IMR-90 (cell line): ENCODE results near the gene OSTN. TPM values are rescaled to one million over a fixed set of nuclear protein-coding genes. Genes with fewer than 3 reads are reported as not detected.

ENCODE experiments used
- ATAC-seq: fragments of 200-7000 bp; cut with Tn5 transposase; 2 replicates; pipeline ENCODE4 v1.9.1; 2020; ENCODE audit warnings: low read depth, mild to moderate bottlenecking, moderate library complexity
- BruUV-seq: library from RNA; stranded (reverse); fragments of 400-500 nt; replicated peaks from 2 replicates; lab custom pipeline; 2021; lab: Mats Ljungman, UMichigan
- CTCF ChIA-PET: fragments of 300-600 bp; formaldehyde crosslinking; extraction: SDS; loops from one replicate; lab custom pipeline; 2021; ENCODE audit warnings: antibody characterized with exemption; lab: Yijun Ruan, JAX
- POLR2A ChIA-PET: fragments of 300-600 bp; sonication (Branson Sonifier 250); formaldehyde crosslinking; loops from one replicate; lab custom pipeline; 2022; ENCODE audit warnings: antibody characterized with exemption; ENCODE audit not compliant: unreplicated experiment; lab: Charles Lee
- DNase-seq: peaks from one replicate; pipeline ENCODE4 v3.0.0; 2013
- H2AFZ ChIP-seq: replicated peaks from 2 replicates; pipeline ENCODE3; 2013; ENCODE audit warnings: low read length, mild to moderate bottlenecking; ENCODE audit not compliant: poor library complexity
- H2AK5ac ChIP-seq: 2 replicates; pipeline ENCODE4 v1.6.1; 2013; ENCODE audit warnings: low read depth, low read length, inconsistent platforms
- H2AK9ac ChIP-seq: replicated peaks from 2 replicates; pipeline ENCODE3; 2013; ENCODE audit warnings: mild to moderate bottlenecking, low read depth, low read length, moderate library complexity; ENCODE audit not compliant: poor library complexity
- H2BK120ac ChIP-seq: 2 replicates; pipeline ENCODE4 v1.6.1; 2013; ENCODE audit warnings: low read depth, low read length, inconsistent platforms
- H2BK15ac ChIP-seq: 3 replicates; pipeline ENCODE4 v1.6.1; 2013; ENCODE audit warnings: low read depth, low read length, inconsistent platforms
- H2BK20ac ChIP-seq: 2 replicates; pipeline ENCODE4 v1.6.1; 2013; ENCODE audit warnings: low read depth, mild to moderate bottlenecking, inconsistent platforms, low read length, moderate library complexity
- H2BK5ac ChIP-seq: 2 replicates; pipeline ENCODE4 v1.6.1; 2013; ENCODE audit warnings: mild to moderate bottlenecking, low read depth, low read length, inconsistent platforms; ENCODE audit not compliant: poor library complexity, severe bottlenecking
- H3K14ac ChIP-seq: replicated peaks from 2 replicates; pipeline ENCODE4 v1.6.1; 2013; ENCODE audit warnings: low read depth, low read length, inconsistent platforms
- H3K18ac ChIP-seq: 2 replicates; pipeline ENCODE4 v1.6.1; 2013; ENCODE audit warnings: low read depth, low read length, control low read depth
- H3K23ac ChIP-seq: 2 replicates; pipeline ENCODE4 v1.6.1; 2013; ENCODE audit warnings: low read depth, low read length, inconsistent platforms
- H3K27ac ChIP-seq: 2 replicates; pipeline ENCODE4 v1.5.1; 2013; ENCODE audit warnings: mild to moderate bottlenecking, control low read depth, low read length; ENCODE audit not compliant: insufficient read depth
- H3K27me3 ChIP-seq: 2 replicates; pipeline ENCODE4 v1.6.1; 2013; ENCODE audit warnings: low read length; ENCODE audit not compliant: control insufficient read depth, insufficient read depth
- H3K36me3 ChIP-seq: 2 replicates; pipeline ENCODE4 v1.6.1; 2013; ENCODE audit warnings: low read length, mixed read lengths; ENCODE audit not compliant: control insufficient read depth, insufficient read depth
- H3K4ac ChIP-seq: 2 replicates; pipeline ENCODE4 v1.6.1; 2013; ENCODE audit warnings: low read depth, low read length, inconsistent platforms
- H3K4me1 ChIP-seq: 2 replicates; pipeline ENCODE4 v1.6.1; 2013; ENCODE audit warnings: low read length, mixed read lengths; ENCODE audit not compliant: control insufficient read depth, insufficient read depth
- H3K4me2 ChIP-seq: 2 replicates; pipeline ENCODE4 v1.6.1; 2013; ENCODE audit warnings: low read depth, mild to moderate bottlenecking, control low read depth, low read length, moderate library complexity
- H3K4me3 ChIP-seq: 2 replicates; pipeline ENCODE4 v1.5.1; 2013; ENCODE audit warnings: low read depth, mild to moderate bottlenecking, control low read depth, low read length, moderate library complexity; ENCODE audit not compliant: insufficient read depth
- H3K56ac ChIP-seq: 2 replicates; pipeline ENCODE4 v1.6.1; 2013; ENCODE audit warnings: low read length, inconsistent platforms; ENCODE audit not compliant: insufficient read depth; ENCODE audit errors: extremely low read depth
- H3K79me1 ChIP-seq, 2 experiments: 2 replicates each; pipeline ENCODE4 v1.6.1; 2013; ENCODE audit warnings: low read length in 2 of 2, inconsistent platforms in 1 of 2, low read depth in 1 of 2
- H3K9ac ChIP-seq: 2 replicates; pipeline ENCODE4 v1.6.1; 2013; ENCODE audit warnings: low read depth, low read length, control low read depth
- H3K9me1 ChIP-seq: 2 replicates; pipeline ENCODE4 v1.6.1; 2013; ENCODE audit warnings: low read length, inconsistent platforms; ENCODE audit not compliant: insufficient read depth
- H3K9me3 ChIP-seq: 2 replicates; pipeline ENCODE4 v1.6.1; 2013; ENCODE audit warnings: low read length; ENCODE audit not compliant: control insufficient read depth, insufficient read depth
- H4K20me1 ChIP-seq: 2 replicates; pipeline ENCODE4 v1.6.1; 2013; ENCODE audit warnings: low read length, inconsistent platforms; ENCODE audit not compliant: insufficient read depth
- H4K5ac ChIP-seq: 2 replicates; pipeline ENCODE4 v1.6.1; 2013; ENCODE audit warnings: mild to moderate bottlenecking, low read depth, low read length, control low read depth
- H4K8ac ChIP-seq, 2 experiments: 2 replicates each; pipeline ENCODE4 v1.6.1; 2013; ENCODE audit warnings: low read depth in 2 of 2, low read length in 2 of 2, control low read depth in 1 of 2, inconsistent platforms in 1 of 2
- H4K91ac ChIP-seq: 2 replicates; pipeline ENCODE4 v1.6.1; 2013; ENCODE audit warnings: low read depth, low read length, inconsistent platforms; ENCODE audit not compliant: insufficient read depth
- CEBPB ChIP-seq: IDR thresholded peaks from 2 replicates; pipeline ENCODE4 v1.6.1; 2012; ENCODE audit warnings: low read depth, low read length, improper control_type of control experiment
- ELK1 ChIP-seq: fragments of 150-350 bp; IDR thresholded peaks from 2 replicates; pipeline ENCODE4 v1.6.1; 2016; ENCODE audit warnings: low read depth, mild to moderate bottlenecking, low read length, moderate library complexity, borderline replicate concordance
- FOS ChIP-seq: fragments of 150-350 bp; IDR thresholded peaks from 2 replicates; pipeline ENCODE4 v1.6.1; 2016; ENCODE audit warnings: low read depth, low read length
- MAFK ChIP-seq: IDR thresholded peaks from 2 replicates; pipeline ENCODE4 v1.6.1; 2012; ENCODE audit warnings: low read depth, low read length, improper control_type of control experiment
- MAZ ChIP-seq: IDR thresholded peaks from 2 replicates; pipeline ENCODE4 v1.6.1; 2012; ENCODE audit warnings: low read depth, mild to moderate bottlenecking, low read length, improper control_type of control experiment, moderate library complexity, borderline replicate concordance
- MXI1 ChIP-seq: IDR thresholded peaks from 2 replicates; pipeline ENCODE4 v1.6.1; 2012; ENCODE audit warnings: low read depth, mild to moderate bottlenecking, low read length, moderate library complexity, borderline replicate concordance
- RAD21 ChIP-seq: IDR thresholded peaks from 2 replicates; pipeline ENCODE4 v1.6.1; 2012; ENCODE audit warnings: low read length, improper control_type of control experiment
- RCOR1 ChIP-seq: IDR thresholded peaks from 2 replicates; pipeline ENCODE4 v1.6.1; 2012; ENCODE audit warnings: mild to moderate bottlenecking, low read length, improper control_type of control experiment; ENCODE audit not compliant: insufficient replicate concordance
- SMC3 ChIP-seq: fragments of 150-350 bp; IDR thresholded peaks from 2 replicates; pipeline ENCODE4 v1.6.1; 2016; ENCODE audit warnings: low read depth, mild to moderate bottlenecking, antibody characterized with exemption, low read length, moderate library complexity
- WGBS, 2 experiments: methylation state at CpG; one replicate each; pipeline versions ENCODE4 v1.1.5 to v1.1.7; 2013; ENCODE audit warnings: missing lambda C conversion rate in 2 of 2; ENCODE audit not compliant: insufficient read length in 1 of 2; ENCODE audit errors: extremely low coverage in 2 of 2; 5-methylcytosine and 5-hydroxymethylcytosine counted together
- dilution Hi-C: fragments of 300-500 bp; cut with HindIII; formaldehyde crosslinking; loops from one replicate; pipeline ENCODE4 v1.14.3; 2018; ENCODE audit warnings: low sequenced_read_pairs; ENCODE audit not compliant: unreplicated experiment
- in situ Hi-C: fragments of 300-500 bp; cut with MboI; formaldehyde crosslinking; loops from 3 replicates; pipeline ENCODE4 v1.14.3; 2019; ENCODE audit warnings: low sequenced_read_pairs, inconsistent platforms, mixed read lengths
- intact Hi-C: fragments of 100-400 bp; cut with micrococcal nuclease; formaldehyde crosslinking; loops from 2 replicates; pipeline ENCODE4 v1.10.0; 2022
- polyA plus RNA-seq, 3 experiments: library from polyadenylated mRNA; depleted of rRNA; stranded (reverse); fragments of >200 nt; gene quantifications; 2 replicates each; pipeline ENCODE4 v1.2.3, GENCODE V29; 2012; ENCODE audit warnings: low replicate concordance in 1 of 3
- total RNA-seq: library from RNA; depleted of rRNA; stranded (reverse); fragments of >200 nt; gene quantifications from 2 replicates; pipeline ENCODE4 v1.2.3, GENCODE V29; 2012

The OSTN gene
- total and polyA plus RNA-seq, 2 of the 4 experiments (the other 2 are of a cell fraction): not detected

- H3K9me3 ChIP-seq: no peaks in the 10 kb centered on the region
- no peak overlapping the region for H2BK20ac ChIP-seq
- H3K23ac ChIP-seq: no peak overlapping the region
- H4K91ac ChIP-seq: no peak overlapping the region
- ATAC-seq (no peak), DNase-seq (no peak)
- H3K9me1 ChIP-seq: no peaks in the 10 kb centered on the region
- no peak overlapping the region for H2BK15ac ChIP-seq
- H3K9ac ChIP-seq: no peak overlapping the region
- no peaks in the 10 kb centered on the region for H3K36me3 ChIP-seq
- no CpG with 5 or more reads among the region's 5 CpGs for WGBS, 2 experiments
- H4K8ac ChIP-seq: no peak overlapping the region
- ChIA-PET CTCF (no interaction called here), POLR2A (no interaction called here)
- H2BK5ac ChIP-seq: no peak overlapping the region
- H3K56ac ChIP-seq: no peak overlapping the region
- no peaks in the 10 kb centered on the region for H3K79me1 ChIP-seq
- no TSS peak for BruUV-seq
- no peak overlapping the region for H2AK5ac ChIP-seq
- TF ChIP-seq RCOR1 (no peak), MXI1 (no peak), RAD21 (no peak), FOS (no peak), CEBPB (no peak), ELK1 (no peak), MAFK (no peak), MAZ (no peak), SMC3 (no peak)
- H3K4me1 ChIP-seq: no peaks in the 10 kb centered on the region
- intact Hi-C loops: no loop called here
- H3K18ac ChIP-seq: no peak overlapping the region
- H4K20me1 ChIP-seq: no peaks in the 10 kb centered on the region
- H3K4ac ChIP-seq: no peak overlapping the region
- dilution Hi-C loops: no loop called here
- H2AFZ ChIP-seq: no peak overlapping the region
- in situ Hi-C loops: no loop called here
- no peak overlapping the region for H3K14ac ChIP-seq
- H2BK120ac ChIP-seq: no peak overlapping the region
- H3K4me2 ChIP-seq: no peak overlapping the region
- no peak overlapping the region for H4K5ac ChIP-seq
- no peak overlapping the region for H2AK9ac ChIP-seq
- no peak overlapping the region for H3K27ac ChIP-seq
- H3K27me3 ChIP-seq: no peaks in the 10 kb centered on the region
- H3K4me3 ChIP-seq: no peak overlapping the region
Observed at GRCh38 chr3:191198480-191198879, 561 bp upstream of the OSTN start.
